Glutamatergic neuron (in vitro differentiated cells): ENCODE results near the gene CCDC17. TPM values are rescaled to one million over a fixed set of nuclear protein-coding genes. Genes with fewer than 3 reads are reported as not detected.
"Not testable (repeated sequence)": the region's sequence is repeated elsewhere in the genome, so short reads cannot be mapped to it uniquely, and the experiment has no call there.

ENCODE experiments used
- DNase-seq: peaks from one replicate; pipeline ENCODE4 v3.0.0; 2022
- H3K27ac Mint-ChIP-seq: one replicate; pipeline ENCODE4 v1.8.0; 2020; ENCODE audit warnings: mild to moderate bottlenecking, mixed read lengths, inconsistent platforms; ENCODE audit not compliant: unreplicated experiment
- H3K27me3 Mint-ChIP-seq: one replicate; pipeline ENCODE4 v1.8.0; 2020; ENCODE audit warnings: mild to moderate bottlenecking, moderate library complexity, mixed read lengths, inconsistent platforms; ENCODE audit not compliant: unreplicated experiment
- H3K36me3 Mint-ChIP-seq: one replicate; pipeline ENCODE4 v1.8.0; 2020; ENCODE audit warnings: mild to moderate bottlenecking, mixed read lengths, inconsistent platforms; ENCODE audit not compliant: unreplicated experiment
- H3K4me1 Mint-ChIP-seq: one replicate; pipeline ENCODE4 v1.8.0; 2020; ENCODE audit warnings: mild to moderate bottlenecking, low read depth, mixed read lengths, inconsistent platforms; ENCODE audit not compliant: unreplicated experiment
- H3K4me3 Mint-ChIP-seq: one replicate; pipeline ENCODE4 v1.8.0; 2020; ENCODE audit warnings: mild to moderate bottlenecking, mixed read lengths, inconsistent platforms; ENCODE audit not compliant: unreplicated experiment
- H3K9me3 Mint-ChIP-seq: one replicate; pipeline ENCODE4 v1.8.0; 2020; ENCODE audit warnings: mild to moderate bottlenecking, moderate library complexity, mixed read lengths, inconsistent platforms; ENCODE audit not compliant: unreplicated experiment
- CTCF ChIP-seq: fragments of 200-600 bp; sonication (generic); IDR thresholded peaks from one replicate; pipeline ENCODE4 v1.5.0; 2021; ENCODE audit not compliant: partially characterized antibody, unreplicated experiment
- total RNA-seq: library from RNA; stranded (reverse); fragmentation: NEBNext Ultra II Directional; extraction: Animal tissue kit (Norgen Biotek cat#: 25700); gene quantifications from one replicate; pipeline ENCODE4 v1.2.1, GENCODE V29; 2021; ENCODE audit not compliant: unreplicated experiment

Gene CCDC17
- total RNA-seq, 1 donor from 2014 or later, result 3.8 TPM

DNA sequence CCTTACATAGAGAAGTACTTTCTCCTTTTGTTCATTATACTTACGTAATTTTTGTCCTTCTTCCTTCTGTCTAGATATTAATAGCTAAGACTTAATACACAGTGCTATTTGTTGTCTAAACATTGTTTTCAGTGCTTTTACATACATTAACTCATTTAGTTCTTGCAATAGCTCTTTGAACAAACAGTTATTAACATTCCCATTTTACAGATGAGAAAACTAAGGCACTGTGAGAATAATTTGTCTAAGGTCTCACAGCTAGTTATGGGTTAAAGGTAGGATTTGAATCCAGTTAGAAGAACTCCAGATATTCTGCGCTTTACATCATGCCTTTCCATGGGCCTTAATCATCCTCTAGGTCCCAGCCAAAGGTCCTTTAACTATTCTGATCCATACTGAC is 19.6 kb downstream of the CCDC17 start:
- H3K4me1 Mint-ChIP-seq, result peaks cover 15% of the 10 kb centered on the region
- H3K27ac Mint-ChIP-seq, result no peak overlapping the region
- DNase-seq, result no peak
- no peaks in the 10 kb centered on the region for H3K36me3 Mint-ChIP-seq
- H3K9me3 Mint-ChIP-seq, result no peaks in the 10 kb centered on the region
- no peak for TF ChIP-seq CTCF
- peaks cover 2% of the 10 kb centered on the region for H3K27me3 Mint-ChIP-seq
- H3K4me3 Mint-ChIP-seq, result no peak overlapping the region

DNA sequence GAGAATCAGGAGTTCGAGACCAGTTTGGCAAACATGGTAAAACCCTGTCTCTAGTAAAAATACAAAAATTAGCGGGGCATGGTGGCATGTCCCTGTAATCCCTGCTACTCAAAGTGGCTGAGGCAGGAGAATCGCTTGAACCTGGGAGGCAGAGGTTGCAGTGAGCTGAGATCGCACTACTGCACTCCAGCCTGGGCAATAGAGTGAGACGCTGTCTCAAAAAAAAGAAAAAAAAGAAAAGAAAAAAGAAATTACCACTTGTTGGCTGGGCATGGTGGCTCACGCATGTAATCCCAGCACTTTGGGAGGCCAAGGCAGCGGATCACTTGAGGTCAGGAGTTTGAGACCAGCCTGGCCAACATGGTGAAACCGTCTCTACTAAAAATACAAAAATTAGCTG is 27.1 kb downstream of the CCDC17 start:
- not testable (repeated sequence) for H3K27ac Mint-ChIP-seq, H3K4me1 Mint-ChIP-seq, H3K27me3 Mint-ChIP-seq, DNase-seq, H3K36me3 Mint-ChIP-seq, H3K4me3 Mint-ChIP-seq, H3K9me3 Mint-ChIP-seq

GRCh38 chr1:45594412-45594811 is 29.4 kb downstream of the CCDC17 start:
- no peak overlapping the region for H3K27ac Mint-ChIP-seq

DNA sequence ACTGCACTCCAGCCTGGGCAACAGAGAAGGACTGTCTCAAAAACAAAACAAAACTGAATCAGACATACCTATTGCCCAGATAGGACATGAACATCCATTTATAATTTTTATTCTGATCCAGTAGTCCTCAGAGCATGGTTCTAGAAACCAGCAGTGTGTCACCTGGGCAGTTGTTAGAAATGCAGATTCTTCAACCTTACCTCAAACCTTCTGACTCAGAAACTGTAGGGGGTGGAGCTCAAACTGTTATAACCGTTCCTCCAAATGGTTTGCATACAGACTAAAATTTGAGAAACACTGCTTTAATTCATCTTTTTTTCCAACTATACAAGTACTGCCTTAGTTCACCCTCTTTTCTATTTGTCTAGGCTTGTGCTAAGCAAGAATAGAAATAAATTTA is 34.0 kb downstream of the CCDC17 start:
- no peaks in the 10 kb centered on the region for H3K36me3 Mint-ChIP-seq
- H3K4me3 Mint-ChIP-seq, result no peak overlapping the region
- peaks cover 8% of the 10 kb centered on the region for H3K4me1 Mint-ChIP-seq
- H3K27ac Mint-ChIP-seq, result no peak overlapping the region
- TF ChIP-seq CTCF, result no peak
- H3K9me3 Mint-ChIP-seq, result no peaks in the 10 kb centered on the region
- DNase-seq, result no peak
- peaks cover 4% of the 10 kb centered on the region for H3K27me3 Mint-ChIP-seq

More at GRCh38 chr1:45594412-45594811, 29.4 kb downstream of the CCDC17 start:
- Mint-ChIP-seq H3K36me3 (no peaks in the 10 kb centered on the region), H3K9me3 (no peaks in the 10 kb centered on the region), H3K4me3 (no peak overlapping the region), H3K4me1 (peaks cover 3% of the 10 kb centered on the region), H3K27me3 (peaks cover 2% of the 10 kb centered on the region)
- DNase-seq, result no peak
- TF ChIP-seq CTCF, result no peak

DNA sequence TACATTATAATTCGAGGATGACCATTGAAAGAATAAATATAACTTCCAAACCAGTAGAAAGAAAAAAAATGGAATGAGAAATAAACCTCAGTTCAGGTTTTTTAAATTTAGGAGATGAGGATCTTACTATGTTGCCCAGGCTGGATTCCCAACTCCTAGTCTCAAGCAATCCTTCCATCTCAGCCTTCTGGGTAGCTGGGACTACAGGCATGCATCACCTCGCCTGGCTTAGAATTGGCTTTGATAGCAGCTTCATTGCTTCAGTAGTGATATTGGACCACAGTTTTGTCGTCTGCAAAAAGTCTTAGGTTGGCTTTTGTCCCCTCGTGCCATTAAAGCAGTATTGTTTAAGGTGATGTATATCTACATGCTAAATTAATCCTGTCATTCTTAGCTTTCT is 37.1 kb downstream of the CCDC17 start:
- Mint-ChIP-seq H3K4me3 (no peak overlapping the region), H3K36me3 (no peaks in the 10 kb centered on the region), H3K27ac (no peak overlapping the region), H3K9me3 (peaks cover 11% of the 10 kb centered on the region), H3K27me3 (peaks cover 9% of the 10 kb centered on the region), H3K4me1 (peaks cover 8% of the 10 kb centered on the region)
- no peak for DNase-seq
- no peak for TF ChIP-seq CTCF
